ENCODE data around the gene ARRDC3. TPM values are rescaled to one million over a fixed set of nuclear protein-coding genes. Genes with fewer than 3 reads are reported as not detected.

The ARRDC3 gene
- total RNA-seq, 1 experiment from 2014 or later: 34.5 TPM

GRCh38 chr5:91424638-91425436 is 41.7 kb upstream of the ARRDC3 start:
- no peaks in the 10 kb centered on the region for H3K9me3 ChIP-seq
- H3K27ac Mint-ChIP-seq (ENCODE audit: unreplicated experiment): no peak overlapping the region
- no peak overlapping the region for H3K4me3 Mint-ChIP-seq (ENCODE audit: unreplicated experiment)
- no peaks in the 10 kb centered on the region for H3K36me3 ChIP-seq (ENCODE audit: control insufficient read depth, insufficient read depth, low read length)
- H3K4me1 Mint-ChIP-seq (ENCODE audit: low read depth, unreplicated experiment): no peaks in the 10 kb centered on the region
- ChIA-PET CTCF (no interaction called here), POLR2A (no interaction called here)
- no peak for DNase-seq
- H3K4me3 ChIP-seq (ENCODE audit: low read depth, low read length): no peak overlapping the region
- no peaks in the 10 kb centered on the region for H3K27me3 Mint-ChIP-seq (ENCODE audit: insufficient read depth, unreplicated experiment)
- TF ChIP-seq CTCF (IDR thresholded peaks at IDR 0.05; ENCODE audit: insufficient read depth in 1 of 2, low read depth in 1 of 2, low read length in 1 of 2, severe bottlenecking in 1 of 2, unreplicated experiment in 1 of 2): no peak
- no peaks in the 10 kb centered on the region for H3K4me1 ChIP-seq
- no TSS peak for BruUV-seq (replicated peaks)
- H3K9me3 Mint-ChIP-seq (ENCODE audit: unreplicated experiment): no peaks in the 10 kb centered on the region
- no peaks in the 10 kb centered on the region for H3K36me3 Mint-ChIP-seq (ENCODE audit: insufficient read depth, unreplicated experiment)
- H3K27me3 ChIP-seq (replicated peaks; ENCODE audit: control insufficient read depth, insufficient read depth, low read length): no peaks in the 10 kb centered on the region
- intact Hi-C loops (cut with micrococcal nuclease; ENCODE audit: unreplicated experiment): no loop called here

GRCh38 chr5:91423871-91424270 is 40.8 kb upstream of the ARRDC3 start:
- no peaks in the 10 kb centered on the region for H3K36me3 Mint-ChIP-seq (ENCODE audit: insufficient read depth, unreplicated experiment)
- H3K9me3 Mint-ChIP-seq (ENCODE audit: unreplicated experiment): no peaks in the 10 kb centered on the region
- no peak for TF ChIP-seq CTCF (IDR thresholded peaks at IDR 0.05; ENCODE audit: insufficient read depth in 1 of 2, low read depth in 1 of 2, low read length in 1 of 2, severe bottlenecking in 1 of 2, unreplicated experiment in 1 of 2)
- ChIA-PET POLR2A (no interaction called here), CTCF (no interaction called here)
- H3K4me1 Mint-ChIP-seq (ENCODE audit: low read depth, unreplicated experiment): no peaks in the 10 kb centered on the region
- Histone ChIP-seq H3K36me3 (ENCODE audit: control insufficient read depth, insufficient read depth, low read length) (no peaks in the 10 kb centered on the region), H3K27me3 (replicated peaks; ENCODE audit: control insufficient read depth, insufficient read depth, low read length) (no peaks in the 10 kb centered on the region), H3K9me3 (no peaks in the 10 kb centered on the region), H3K4me1 (no peaks in the 10 kb centered on the region), H3K4me3 (ENCODE audit: low read depth, low read length) (no peak overlapping the region)
- no TSS peak for BruUV-seq (replicated peaks)
- no peak for DNase-seq
- no peak overlapping the region for H3K27ac Mint-ChIP-seq (ENCODE audit: unreplicated experiment)
- intact Hi-C loops (cut with micrococcal nuclease; ENCODE audit: unreplicated experiment): no loop called here
- H3K4me3 Mint-ChIP-seq (ENCODE audit: unreplicated experiment): no peak overlapping the region
- no peaks in the 10 kb centered on the region for H3K27me3 Mint-ChIP-seq (ENCODE audit: insufficient read depth, unreplicated experiment)

GRCh38 chr5:91420879-91421278 is 37.8 kb upstream of the ARRDC3 start:
- H3K4me3 Mint-ChIP-seq (ENCODE audit: unreplicated experiment): no peak overlapping the region
- TF ChIP-seq CTCF (IDR thresholded peaks at IDR 0.05; ENCODE audit: insufficient read depth in 1 of 2, low read depth in 1 of 2, low read length in 1 of 2, severe bottlenecking in 1 of 2, unreplicated experiment in 1 of 2): no peak
- CTCF ChIA-PET: interaction anchor here (2.0 kb wide), 1 partner anchor 555 kb away, joined by 10 read pairs; no protein-coding TSS in a partner anchor

More at GRCh38 chr5:91420879-91421278, 37.8 kb upstream of the ARRDC3 start:
- Histone ChIP-seq H3K9me3 (no peaks in the 10 kb centered on the region), H3K36me3 (ENCODE audit: control insufficient read depth, insufficient read depth, low read length) (no peaks in the 10 kb centered on the region), H3K4me1 (no peaks in the 10 kb centered on the region), H3K27me3 (replicated peaks; ENCODE audit: control insufficient read depth, insufficient read depth, low read length) (no peaks in the 10 kb centered on the region), H3K4me3 (ENCODE audit: low read depth, low read length) (no peak overlapping the region)
- POLR2A ChIA-PET: no interaction called here
- BruUV-seq (replicated peaks): no TSS peak
- Mint-ChIP-seq H3K4me1 (ENCODE audit: low read depth, unreplicated experiment) (peaks cover 7% of the 10 kb centered on the region), H3K36me3 (ENCODE audit: insufficient read depth, unreplicated experiment) (no peaks in the 10 kb centered on the region), H3K27me3 (ENCODE audit: insufficient read depth, unreplicated experiment) (no peaks in the 10 kb centered on the region), H3K9me3 (ENCODE audit: unreplicated experiment) (no peaks in the 10 kb centered on the region), H3K27ac (ENCODE audit: unreplicated experiment) (no peak overlapping the region)
- no peak for DNase-seq
- intact Hi-C loops (cut with micrococcal nuclease; ENCODE audit: unreplicated experiment): no loop called here

All from Caco-2 (cell line).